WTC11 (cell line): ENCODE results near the gene POLK. TPM values are rescaled to one million over a fixed set of nuclear protein-coding genes. Genes with fewer than 3 reads are reported as not detected.

Source experiments
- ATAC-seq: fragments of 200-7000 bp; cut with Tn5 transposase; 2 replicates; pipeline ENCODE4 v1.10.0; 2021; ENCODE audit warnings: mild to moderate bottlenecking, moderate library complexity
- CTCF ChIA-PET: fragments of 300-600 bp; sonication (Branson Sonifier 250); formaldehyde crosslinking; loops from one replicate; lab custom pipeline; 2021; ENCODE audit warnings: antibody characterized with exemption; lab: Charles Lee
- POLR2A ChIA-PET: fragments of 350-600 bp; sonication (Branson Sonifier 250); formaldehyde crosslinking; loops from one replicate; lab custom pipeline; 2021; ENCODE audit warnings: antibody characterized with exemption; lab: Charles Lee
- DNase-seq: peaks from one replicate; pipeline ENCODE4 v3.0.0; 2021; ENCODE audit warnings: low spot score
- H3K27ac Mint-ChIP-seq: 2 replicates; pipeline ENCODE4 v1.8.0; 2021; ENCODE audit warnings: mixed read lengths
- H3K27me3 Mint-ChIP-seq: 2 replicates; pipeline ENCODE4 v1.8.0; 2021; ENCODE audit warnings: low read depth, mild to moderate bottlenecking, moderate library complexity, mixed read lengths
- H3K36me3 Mint-ChIP-seq: 2 replicates; pipeline ENCODE4 v1.8.0; 2021; ENCODE audit warnings: mixed read lengths
- H3K4me1 Mint-ChIP-seq: 2 replicates; pipeline ENCODE4 v1.8.0; 2022; ENCODE audit warnings: mixed read lengths
- H3K4me3 Mint-ChIP-seq: 2 replicates; pipeline ENCODE4 v1.8.0; 2021; ENCODE audit warnings: mild to moderate bottlenecking, moderate library complexity, mixed read lengths
- H3K9me3 Mint-ChIP-seq: 2 replicates; pipeline ENCODE4 v1.8.0; 2021; ENCODE audit warnings: mixed read lengths
- CBFB ChIP-seq: sonication (generic); formaldehyde crosslinking; IDR thresholded peaks from 2 replicates; pipeline ENCODE4 v1.8.1; 2022; ENCODE audit warnings: mild to moderate bottlenecking, low read depth, missing genetic modification reagents
- EMX1 ChIP-seq: fragments of 250-450 bp; sonication (Bioruptor Pico); IDR thresholded peaks from 2 replicates; pipeline ENCODE4 v1.8.0; 2021; ENCODE audit warnings: mild to moderate bottlenecking
- ESRRA ChIP-seq: sonication (generic); formaldehyde crosslinking; IDR thresholded peaks from 2 replicates; pipeline ENCODE4 v1.8.1; 2022; ENCODE audit warnings: mild to moderate bottlenecking, missing genetic modification reagents, borderline replicate concordance
- GABPB1 ChIP-seq: sonication (generic); formaldehyde crosslinking; IDR thresholded peaks from 2 replicates; pipeline ENCODE4 v1.8.1; 2023; ENCODE audit warnings: mild to moderate bottlenecking, missing genetic modification reagents
- GTF2I ChIP-seq: fragments of 250-450 bp; sonication (Bioruptor Pico); conservative IDR thresholded peaks from 2 replicates; pipeline ENCODE4 v1.4.0; 2021; ENCODE audit warnings: mild to moderate bottlenecking
- HMGA2 ChIP-seq: fragments of 250-450 bp; sonication (Bioruptor Pico); IDR thresholded peaks from 2 replicates; pipeline ENCODE4 v1.4.0; 2021; ENCODE audit warnings: mild to moderate bottlenecking, moderate library complexity
- MXD4 ChIP-seq: fragments of 250-450 bp; sonication (Bioruptor Pico); IDR thresholded peaks from 2 replicates; pipeline ENCODE4 v1.8.0; 2021; ENCODE audit warnings: mild to moderate bottlenecking, moderate library complexity, borderline replicate concordance
- OVOL2 ChIP-seq: fragments of 250-450 bp; sonication (Bioruptor Pico); IDR thresholded peaks from 2 replicates; pipeline ENCODE4 v1.9.0; 2021; ENCODE audit warnings: mild to moderate bottlenecking, borderline replicate concordance
- SMAD3 ChIP-seq: sonication (generic); formaldehyde crosslinking; IDR thresholded peaks from 2 replicates; pipeline ENCODE4 v1.8.0; 2022; ENCODE audit warnings: missing genetic modification reagents, mild to moderate bottlenecking, borderline replicate concordance
- SMAD4 ChIP-seq: sonication (generic); formaldehyde crosslinking; IDR thresholded peaks from 2 replicates; pipeline ENCODE4 v1.8.0; 2022; ENCODE audit warnings: mild to moderate bottlenecking, missing genetic modification reagents
- ZNF232 ChIP-seq: sonication (generic); formaldehyde crosslinking; IDR thresholded peaks from 2 replicates; pipeline ENCODE4 v1.8.0; 2022; ENCODE audit warnings: mild to moderate bottlenecking, missing genetic modification reagents
- ZNF317 ChIP-seq: sonication (generic); formaldehyde crosslinking; IDR thresholded peaks from 2 replicates; pipeline ENCODE4 v1.8.1; 2023; ENCODE audit warnings: low read depth, mild to moderate bottlenecking, moderate library complexity, missing genetic modification reagents, borderline replicate concordance
- ZNF423 ChIP-seq: fragments of 250-450 bp; sonication (Bioruptor Pico); IDR thresholded peaks from 2 replicates; pipeline ENCODE4 v2.1.2; 2022; ENCODE audit warnings: mild to moderate bottlenecking, moderate library complexity
- total RNA-seq: library from RNA; stranded (reverse); gene quantifications from 3 replicates; pipeline ENCODE4 v1.2.3, GENCODE V29; 2021
- TF ChIP-seq, protein P1 (sequence below): sonication (generic); formaldehyde crosslinking; IDR thresholded peaks from 2 replicates; pipeline ENCODE4 v1.8.1; 2023; ENCODE audit warnings: mild to moderate bottlenecking, missing genetic modification reagents, moderate library complexity
- TF ChIP-seq, protein P2 (sequence below): sonication (generic); formaldehyde crosslinking; IDR thresholded peaks from 2 replicates; pipeline ENCODE4 v1.8.0; 2022; ENCODE audit warnings: mild to moderate bottlenecking, missing genetic modification reagents
- TF ChIP-seq, protein P3 (sequence below): sonication (generic); formaldehyde crosslinking; conservative IDR thresholded peaks from 2 replicates; pipeline ENCODE4 v1.8.1; 2023; ENCODE audit warnings: mild to moderate bottlenecking, low read depth, missing genetic modification reagents, moderate library complexity
- TF ChIP-seq, protein P4 (sequence below): sonication (generic); formaldehyde crosslinking; IDR thresholded peaks from 2 replicates; pipeline ENCODE4 v1.8.1; 2022; ENCODE audit warnings: mild to moderate bottlenecking, moderate library complexity, missing genetic modification reagents
- TF ChIP-seq, protein P5 (sequence below): fragments of 250-450 bp; sonication (Bioruptor Pico); IDR thresholded peaks from 2 replicates; pipeline ENCODE4 v1.9.0; 2021; ENCODE audit warnings: moderate library complexity, mild to moderate bottlenecking, inconsistent platforms, borderline replicate concordance
- TF ChIP-seq, protein P6 (sequence below): fragments of 250-450 bp; sonication (Bioruptor Pico); IDR thresholded peaks from 2 replicates; pipeline ENCODE4 v1.9.0; 2021; ENCODE audit warnings: mild to moderate bottlenecking, borderline replicate concordance
- TF ChIP-seq, protein P7 (sequence below): sonication (generic); formaldehyde crosslinking; IDR thresholded peaks from 2 replicates; pipeline ENCODE4 v1.8.0; 2022; ENCODE audit warnings: missing genetic modification reagents

POLK gene
- total RNA-seq, 1 experiment from 2014 or later = 7.1 TPM

DNA sequence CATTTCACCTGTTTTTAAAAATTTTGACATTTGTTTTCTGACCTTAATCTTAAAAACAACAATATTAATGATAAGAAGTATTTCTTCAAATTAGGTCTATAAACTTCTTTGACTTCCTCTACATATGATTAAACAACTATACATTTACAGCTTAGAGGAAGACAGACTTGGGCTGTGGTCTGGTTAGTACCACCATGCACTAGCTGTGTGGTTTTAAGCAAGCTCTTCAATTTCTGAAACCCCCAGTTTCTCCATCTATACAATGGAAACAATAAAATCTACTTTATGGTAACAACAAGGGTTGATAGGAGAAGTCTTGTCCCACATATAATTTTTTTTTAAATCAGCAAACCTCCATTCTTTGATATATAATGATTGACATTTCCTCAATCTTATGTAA is 115.3 kb downstream of the POLK start:
- ATAC-seq (no peak), DNase-seq (no peak)
- CTCF ChIA-PET = no interaction called here
- POLR2A ChIA-PET = no interaction called here
- H3K4me3 Mint-ChIP-seq = no peak overlapping the region
- peaks cover 3% of the 10 kb centered on the region; the same call in 1 of the 2 replicates for H3K4me1 Mint-ChIP-seq
- no peak overlapping the region for H3K27ac Mint-ChIP-seq
- TF ChIP-seq, protein P1, sequence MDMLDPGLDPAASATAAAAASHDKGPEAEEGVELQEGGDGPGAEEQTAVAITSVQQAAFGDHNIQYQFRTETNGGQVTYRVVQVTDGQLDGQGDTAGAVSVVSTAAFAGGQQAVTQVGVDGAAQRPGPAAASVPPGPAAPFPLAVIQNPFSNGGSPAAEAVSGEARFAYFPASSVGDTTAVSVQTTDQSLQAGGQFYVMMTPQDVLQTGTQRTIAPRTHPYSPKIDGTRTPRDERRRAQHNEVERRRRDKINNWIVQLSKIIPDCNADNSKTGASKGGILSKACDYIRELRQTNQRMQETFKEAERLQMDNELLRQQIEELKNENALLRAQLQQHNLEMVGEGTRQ = no peak
- no peak for TF ChIP-seq EMX1 (CRISPR knock-in tag)
- TF ChIP-seq ESRRA (CRISPR knock-in tag) = no peak
- TF ChIP-seq, protein P2, sequence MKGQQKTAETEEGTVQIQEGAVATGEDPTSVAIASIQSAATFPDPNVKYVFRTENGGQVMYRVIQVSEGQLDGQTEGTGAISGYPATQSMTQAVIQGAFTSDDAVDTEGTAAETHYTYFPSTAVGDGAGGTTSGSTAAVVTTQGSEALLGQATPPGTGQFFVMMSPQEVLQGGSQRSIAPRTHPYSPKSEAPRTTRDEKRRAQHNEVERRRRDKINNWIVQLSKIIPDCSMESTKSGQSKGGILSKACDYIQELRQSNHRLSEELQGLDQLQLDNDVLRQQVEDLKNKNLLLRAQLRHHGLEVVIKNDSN = no peak
- TF ChIP-seq, protein P3, sequence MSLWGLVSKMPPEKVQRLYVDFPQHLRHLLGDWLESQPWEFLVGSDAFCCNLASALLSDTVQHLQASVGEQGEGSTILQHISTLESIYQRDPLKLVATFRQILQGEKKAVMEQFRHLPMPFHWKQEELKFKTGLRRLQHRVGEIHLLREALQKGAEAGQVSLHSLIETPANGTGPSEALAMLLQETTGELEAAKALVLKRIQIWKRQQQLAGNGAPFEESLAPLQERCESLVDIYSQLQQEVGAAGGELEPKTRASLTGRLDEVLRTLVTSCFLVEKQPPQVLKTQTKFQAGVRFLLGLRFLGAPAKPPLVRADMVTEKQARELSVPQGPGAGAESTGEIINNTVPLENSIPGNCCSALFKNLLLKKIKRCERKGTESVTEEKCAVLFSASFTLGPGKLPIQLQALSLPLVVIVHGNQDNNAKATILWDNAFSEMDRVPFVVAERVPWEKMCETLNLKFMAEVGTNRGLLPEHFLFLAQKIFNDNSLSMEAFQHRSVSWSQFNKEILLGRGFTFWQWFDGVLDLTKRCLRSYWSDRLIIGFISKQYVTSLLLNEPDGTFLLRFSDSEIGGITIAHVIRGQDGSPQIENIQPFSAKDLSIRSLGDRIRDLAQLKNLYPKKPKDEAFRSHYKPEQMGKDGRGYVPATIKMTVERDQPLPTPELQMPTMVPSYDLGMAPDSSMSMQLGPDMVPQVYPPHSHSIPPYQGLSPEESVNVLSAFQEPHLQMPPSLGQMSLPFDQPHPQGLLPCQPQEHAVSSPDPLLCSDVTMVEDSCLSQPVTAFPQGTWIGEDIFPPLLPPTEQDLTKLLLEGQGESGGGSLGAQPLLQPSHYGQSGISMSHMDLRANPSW (CRISPR knock-in tag) = no peak
- TF ChIP-seq SMAD3 (CRISPR knock-in tag) = no peak
- TF ChIP-seq ZNF317 (CRISPR knock-in tag) = no peak
- no peak for TF ChIP-seq CBFB (CRISPR knock-in tag)
- TF ChIP-seq MXD4 (CRISPR knock-in tag) = no peak
- no peak for TF ChIP-seq GTF2I (CRISPR knock-in tag)
- no peak for TF ChIP-seq ZNF423 (CRISPR knock-in tag)
- no peak for TF ChIP-seq GABPB1 (CRISPR knock-in tag)
- no peak for TF ChIP-seq HMGA2 (CRISPR knock-in tag)
- TF ChIP-seq, all 79 proteins: peak for 0
- no peaks in the 10 kb centered on the region for H3K9me3 Mint-ChIP-seq
- H3K27me3 Mint-ChIP-seq = no peaks in the 10 kb centered on the region
- H3K36me3 Mint-ChIP-seq = no peaks in the 10 kb centered on the region

DNA sequence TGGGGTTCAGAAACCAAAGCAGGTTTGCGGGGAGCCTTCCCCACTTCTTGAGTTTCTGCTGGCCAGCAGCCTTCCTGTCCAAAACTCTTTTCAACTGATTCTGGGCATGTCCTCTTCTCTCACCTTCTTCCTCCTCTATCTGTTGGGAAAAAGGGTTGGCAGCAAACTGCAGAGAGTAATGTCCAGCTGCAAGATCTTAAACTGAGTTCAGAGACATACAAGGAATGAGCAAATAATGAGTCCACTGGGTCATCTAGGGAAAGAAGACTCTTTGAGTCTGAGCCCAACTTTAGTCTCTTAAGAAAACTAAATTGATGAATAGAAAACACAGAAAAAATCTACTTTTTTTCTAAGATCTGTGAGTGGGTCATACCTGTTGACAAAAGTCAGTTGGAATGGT is 116.1 kb downstream of the POLK start:
- ATAC-seq = no peak
- no peak for TF ChIP-seq CBFB (CRISPR knock-in tag)
- no peak for TF ChIP-seq OVOL2 (CRISPR knock-in tag)
- TF ChIP-seq, protein P4, sequence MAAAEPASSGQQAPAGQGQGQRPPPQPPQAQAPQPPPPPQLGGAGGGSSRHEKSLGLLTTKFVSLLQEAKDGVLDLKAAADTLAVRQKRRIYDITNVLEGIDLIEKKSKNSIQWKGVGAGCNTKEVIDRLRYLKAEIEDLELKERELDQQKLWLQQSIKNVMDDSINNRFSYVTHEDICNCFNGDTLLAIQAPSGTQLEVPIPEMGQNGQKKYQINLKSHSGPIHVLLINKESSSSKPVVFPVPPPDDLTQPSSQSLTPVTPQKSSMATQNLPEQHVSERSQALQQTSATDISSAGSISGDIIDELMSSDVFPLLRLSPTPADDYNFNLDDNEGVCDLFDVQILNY (CRISPR knock-in tag) = no peak
- no peak for TF ChIP-seq ZNF232 (CRISPR knock-in tag)
- TF ChIP-seq, protein P5, sequence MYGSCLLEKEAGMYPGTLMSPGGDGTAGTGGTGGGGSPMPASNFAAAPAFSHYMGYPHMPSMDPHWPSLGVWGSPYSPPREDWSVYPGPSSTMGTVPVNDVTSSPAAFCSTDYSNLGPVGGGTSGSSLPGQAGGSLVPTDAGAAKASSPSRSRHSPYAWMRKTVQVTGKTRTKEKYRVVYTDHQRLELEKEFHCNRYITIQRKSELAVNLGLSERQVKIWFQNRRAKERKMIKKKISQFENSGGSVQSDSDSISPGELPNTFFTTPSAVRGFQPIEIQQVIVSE (CRISPR knock-in tag) = no peak
- TF ChIP-seq, protein P6, sequence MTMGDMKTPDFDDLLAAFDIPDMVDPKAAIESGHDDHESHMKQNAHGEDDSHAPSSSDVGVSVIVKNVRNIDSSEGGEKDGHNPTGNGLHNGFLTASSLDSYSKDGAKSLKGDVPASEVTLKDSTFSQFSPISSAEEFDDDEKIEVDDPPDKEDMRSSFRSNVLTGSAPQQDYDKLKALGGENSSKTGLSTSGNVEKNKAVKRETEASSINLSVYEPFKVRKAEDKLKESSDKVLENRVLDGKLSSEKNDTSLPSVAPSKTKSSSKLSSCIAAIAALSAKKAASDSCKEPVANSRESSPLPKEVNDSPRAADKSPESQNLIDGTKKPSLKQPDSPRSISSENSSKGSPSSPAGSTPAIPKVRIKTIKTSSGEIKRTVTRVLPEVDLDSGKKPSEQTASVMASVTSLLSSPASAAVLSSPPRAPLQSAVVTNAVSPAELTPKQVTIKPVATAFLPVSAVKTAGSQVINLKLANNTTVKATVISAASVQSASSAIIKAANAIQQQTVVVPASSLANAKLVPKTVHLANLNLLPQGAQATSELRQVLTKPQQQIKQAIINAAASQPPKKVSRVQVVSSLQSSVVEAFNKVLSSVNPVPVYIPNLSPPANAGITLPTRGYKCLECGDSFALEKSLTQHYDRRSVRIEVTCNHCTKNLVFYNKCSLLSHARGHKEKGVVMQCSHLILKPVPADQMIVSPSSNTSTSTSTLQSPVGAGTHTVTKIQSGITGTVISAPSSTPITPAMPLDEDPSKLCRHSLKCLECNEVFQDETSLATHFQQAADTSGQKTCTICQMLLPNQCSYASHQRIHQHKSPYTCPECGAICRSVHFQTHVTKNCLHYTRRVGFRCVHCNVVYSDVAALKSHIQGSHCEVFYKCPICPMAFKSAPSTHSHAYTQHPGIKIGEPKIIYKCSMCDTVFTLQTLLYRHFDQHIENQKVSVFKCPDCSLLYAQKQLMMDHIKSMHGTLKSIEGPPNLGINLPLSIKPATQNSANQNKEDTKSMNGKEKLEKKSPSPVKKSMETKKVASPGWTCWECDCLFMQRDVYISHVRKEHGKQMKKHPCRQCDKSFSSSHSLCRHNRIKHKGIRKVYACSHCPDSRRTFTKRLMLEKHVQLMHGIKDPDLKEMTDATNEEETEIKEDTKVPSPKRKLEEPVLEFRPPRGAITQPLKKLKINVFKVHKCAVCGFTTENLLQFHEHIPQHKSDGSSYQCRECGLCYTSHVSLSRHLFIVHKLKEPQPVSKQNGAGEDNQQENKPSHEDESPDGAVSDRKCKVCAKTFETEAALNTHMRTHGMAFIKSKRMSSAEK = no peak
- TF ChIP-seq SMAD4 (CRISPR knock-in tag) = no peak
- TF ChIP-seq, protein P7, sequence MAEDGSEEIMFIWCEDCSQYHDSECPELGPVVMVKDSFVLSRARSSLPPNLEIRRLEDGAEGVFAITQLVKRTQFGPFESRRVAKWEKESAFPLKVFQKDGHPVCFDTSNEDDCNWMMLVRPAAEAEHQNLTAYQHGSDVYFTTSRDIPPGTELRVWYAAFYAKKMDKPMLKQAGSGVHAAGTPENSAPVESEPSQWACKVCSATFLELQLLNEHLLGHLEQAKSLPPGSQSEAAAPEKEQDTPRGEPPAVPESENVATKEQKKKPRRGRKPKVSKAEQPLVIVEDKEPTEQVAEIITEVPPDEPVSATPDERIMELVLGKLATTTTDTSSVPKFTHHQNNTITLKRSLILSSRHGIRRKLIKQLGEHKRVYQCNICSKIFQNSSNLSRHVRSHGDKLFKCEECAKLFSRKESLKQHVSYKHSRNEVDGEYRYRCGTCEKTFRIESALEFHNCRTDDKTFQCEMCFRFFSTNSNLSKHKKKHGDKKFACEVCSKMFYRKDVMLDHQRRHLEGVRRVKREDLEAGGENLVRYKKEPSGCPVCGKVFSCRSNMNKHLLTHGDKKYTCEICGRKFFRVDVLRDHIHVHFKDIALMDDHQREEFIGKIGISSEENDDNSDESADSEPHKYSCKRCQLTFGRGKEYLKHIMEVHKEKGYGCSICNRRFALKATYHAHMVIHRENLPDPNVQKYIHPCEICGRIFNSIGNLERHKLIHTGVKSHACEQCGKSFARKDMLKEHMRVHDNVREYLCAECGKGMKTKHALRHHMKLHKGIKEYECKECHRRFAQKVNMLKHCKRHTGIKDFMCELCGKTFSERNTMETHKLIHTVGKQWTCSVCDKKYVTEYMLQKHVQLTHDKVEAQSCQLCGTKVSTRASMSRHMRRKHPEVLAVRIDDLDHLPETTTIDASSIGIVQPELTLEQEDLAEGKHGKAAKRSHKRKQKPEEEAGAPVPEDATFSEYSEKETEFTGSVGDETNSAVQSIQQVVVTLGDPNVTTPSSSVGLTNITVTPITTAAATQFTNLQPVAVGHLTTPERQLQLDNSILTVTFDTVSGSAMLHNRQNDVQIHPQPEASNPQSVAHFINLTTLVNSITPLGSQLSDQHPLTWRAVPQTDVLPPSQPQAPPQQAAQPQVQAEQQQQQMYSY (CRISPR knock-in tag) = no peak
- TF ChIP-seq, protein P2 = no peak
- TF ChIP-seq ZNF317 (CRISPR knock-in tag) = no peak
- TF ChIP-seq EMX1 (CRISPR knock-in tag) = no peak

More for the DNA sequence above, 116.1 kb downstream of the POLK start:
- Mint-ChIP-seq H3K9me3 (no peaks in the 10 kb centered on the region), H3K36me3 (no peaks in the 10 kb centered on the region), H3K4me1 (peaks cover 3% of the 10 kb centered on the region; the same call in 1 of the 2 replicates), H3K27ac (no peak overlapping the region), H3K4me3 (no peak overlapping the region), H3K27me3 (no peaks in the 10 kb centered on the region)
- CTCF ChIA-PET = no interaction called here
- DNase-seq = no peak
- POLR2A ChIA-PET = no interaction called here
